ENCODE results near the gene FOXD4L3.
"Not testable (repeated sequence)": the region's sequence is repeated elsewhere in the genome, so short reads cannot be mapped to it uniquely, and the experiment has no call there.

FOXD4L3 gene

GRCh38 chr9:68302567-68302966, at the start of gene FOXD4L3:
TSS of gene FOXD4L3 (plus strand) at chr9:68302867. CDS start at chr9:68302952, 85 bp downstream.
- DNase-seq (ENCODE audit: low spot score), result not testable (repeated sequence)

GRCh38 chr9:68281041-68281440, 21.6 kb upstream of the FOXD4L3 start:
- DNase-seq (ENCODE audit: low spot score), result not testable (repeated sequence)

- not testable (repeated sequence) for DNase-seq (ENCODE audit: low spot score)
These were observed 1.1 kb downstream of the FOXD4L3 start for GRCh38 chr9:68303771-68304170.

GRCh38 chr9:68304212-68304611, 1.5 kb downstream of the FOXD4L3 start:
- DNase-seq (ENCODE audit: low spot score), result not testable (repeated sequence)

- not testable (repeated sequence) for DNase-seq (ENCODE audit: low spot score)
These were observed 2.1 kb downstream of the FOXD4L3 start for GRCh38 chr9:68304777-68305176.

- not testable (repeated sequence) for DNase-seq (ENCODE audit: low spot score)
These were observed 3.1 kb downstream of the FOXD4L3 start for GRCh38 chr9:68305680-68306285.

- DNase-seq (ENCODE audit: low spot score), result not testable (repeated sequence)
These were observed 3.8 kb downstream of the FOXD4L3 start for GRCh38 chr9:68306391-68306964.

- not testable (repeated sequence) for DNase-seq (ENCODE audit: low spot score)
These were observed 4.5 kb downstream of the FOXD4L3 start for GRCh38 chr9:68307127-68307526.

GRCh38 chr9:68307654-68308053, 5.0 kb downstream of the FOXD4L3 start:
- not testable (repeated sequence) for DNase-seq (ENCODE audit: low spot score)

GRCh38 chr9:68311208-68311607, 8.5 kb downstream of the FOXD4L3 start:
- not testable (repeated sequence) for DNase-seq (ENCODE audit: low spot score)

- DNase-seq (ENCODE audit: low spot score), result not testable (repeated sequence)
These were observed 15.5 kb downstream of the FOXD4L3 start for GRCh38 chr9:68318209-68318608.

- DNase-seq (ENCODE audit: low spot score), result not testable (repeated sequence)
These were observed 21.1 kb downstream of the FOXD4L3 start for GRCh38 chr9:68323749-68324148.

GRCh38 chr9:68324518-68324917, 21.9 kb downstream of the FOXD4L3 start:
- DNase-seq (ENCODE audit: low spot score), result not testable (repeated sequence)

- not testable (repeated sequence) for DNase-seq (ENCODE audit: low spot score)
These were observed 26.4 kb downstream of the FOXD4L3 start for GRCh38 chr9:68329106-68329505.

GRCh38 chr9:68330531-68331173, 28.0 kb downstream of the FOXD4L3 start:
- not testable (repeated sequence) for DNase-seq (ENCODE audit: low spot score)

GRCh38 chr9:68332122-68332521, 29.5 kb downstream of the FOXD4L3 start:
- not testable (repeated sequence) for DNase-seq (ENCODE audit: low spot score)

- DNase-seq (ENCODE audit: low spot score), result not testable (repeated sequence)
These were observed 33.3 kb downstream of the FOXD4L3 start for GRCh38 chr9:68335935-68336334.

GRCh38 chr9:68336639-68337339, 34.1 kb downstream of the FOXD4L3 start:
- DNase-seq (ENCODE audit: low spot score), result not testable (repeated sequence)

- DNase-seq (ENCODE audit: low spot score), result not testable (repeated sequence)
These were observed 35.3 kb downstream of the FOXD4L3 start for GRCh38 chr9:68338000-68338399.

- not testable (repeated sequence) for DNase-seq (ENCODE audit: low spot score)
These were observed 39.8 kb downstream of the FOXD4L3 start for GRCh38 chr9:68342265-68343025.

GRCh38 chr9:68343242-68343641, 40.6 kb downstream of the FOXD4L3 start:
- DNase-seq (ENCODE audit: low spot score), result not testable (repeated sequence)

GRCh38 chr9:68343992-68344391, 41.3 kb downstream of the FOXD4L3 start:
- not testable (repeated sequence) for DNase-seq (ENCODE audit: low spot score)

Data from germinal center (tissue), 1 donor.